Measurements from ENCODE around the gene POMP. TPM values are rescaled to one million over a fixed set of nuclear protein-coding genes. Genes with fewer than 3 reads are reported as not detected.

Gene POMP
- total RNA-seq, 1 experiment from 2014 or later: 92.2 TPM

GRCh38 chr13:28658796-28659620 lies at the start of gene POMP (continued):
- peak; percentile 22; the same call in 1 of the 2 replicates for TF ChIP-seq ELF4 (CRISPR knock-in tag; IDR thresholded peaks at IDR 0.05; ENCODE audit: low read depth)
- TF ChIP-seq, protein P1, sequence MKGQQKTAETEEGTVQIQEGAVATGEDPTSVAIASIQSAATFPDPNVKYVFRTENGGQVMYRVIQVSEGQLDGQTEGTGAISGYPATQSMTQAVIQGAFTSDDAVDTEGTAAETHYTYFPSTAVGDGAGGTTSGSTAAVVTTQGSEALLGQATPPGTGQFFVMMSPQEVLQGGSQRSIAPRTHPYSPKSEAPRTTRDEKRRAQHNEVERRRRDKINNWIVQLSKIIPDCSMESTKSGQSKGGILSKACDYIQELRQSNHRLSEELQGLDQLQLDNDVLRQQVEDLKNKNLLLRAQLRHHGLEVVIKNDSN (CRISPR knock-in tag; IDR thresholded peaks at IDR 0.05): peak; percentile 43; the same call in 1 of the 2 replicates
- TF ChIP-seq ZNF423 (CRISPR knock-in tag; IDR thresholded peaks at IDR 0.05): no peak
- no peak for TF ChIP-seq OVOL2 (CRISPR knock-in tag; IDR thresholded peaks at IDR 0.05; ENCODE audit: borderline replicate concordance)
- no peak; the same call in 1 of the 2 replicates for TF ChIP-seq CREB1 (CRISPR knock-in tag; IDR thresholded peaks at IDR 0.05)
- no peak for TF ChIP-seq EMX1 (CRISPR knock-in tag; IDR thresholded peaks at IDR 0.05)
- no peak for TF ChIP-seq ZNF219 (CRISPR knock-in tag; IDR thresholded peaks at IDR 0.05; ENCODE audit: borderline replicate concordance)
- TF ChIP-seq GABPB1 (CRISPR knock-in tag; IDR thresholded peaks at IDR 0.05): peak; percentile 81
- TF ChIP-seq, protein P2, sequence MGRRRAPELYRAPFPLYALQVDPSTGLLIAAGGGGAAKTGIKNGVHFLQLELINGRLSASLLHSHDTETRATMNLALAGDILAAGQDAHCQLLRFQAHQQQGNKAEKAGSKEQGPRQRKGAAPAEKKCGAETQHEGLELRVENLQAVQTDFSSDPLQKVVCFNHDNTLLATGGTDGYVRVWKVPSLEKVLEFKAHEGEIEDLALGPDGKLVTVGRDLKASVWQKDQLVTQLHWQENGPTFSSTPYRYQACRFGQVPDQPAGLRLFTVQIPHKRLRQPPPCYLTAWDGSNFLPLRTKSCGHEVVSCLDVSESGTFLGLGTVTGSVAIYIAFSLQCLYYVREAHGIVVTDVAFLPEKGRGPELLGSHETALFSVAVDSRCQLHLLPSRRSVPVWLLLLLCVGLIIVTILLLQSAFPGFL (CRISPR knock-in tag; IDR thresholded peaks at IDR 0.05; ENCODE audit: borderline replicate concordance): no peak
- TF ChIP-seq, protein P3, sequence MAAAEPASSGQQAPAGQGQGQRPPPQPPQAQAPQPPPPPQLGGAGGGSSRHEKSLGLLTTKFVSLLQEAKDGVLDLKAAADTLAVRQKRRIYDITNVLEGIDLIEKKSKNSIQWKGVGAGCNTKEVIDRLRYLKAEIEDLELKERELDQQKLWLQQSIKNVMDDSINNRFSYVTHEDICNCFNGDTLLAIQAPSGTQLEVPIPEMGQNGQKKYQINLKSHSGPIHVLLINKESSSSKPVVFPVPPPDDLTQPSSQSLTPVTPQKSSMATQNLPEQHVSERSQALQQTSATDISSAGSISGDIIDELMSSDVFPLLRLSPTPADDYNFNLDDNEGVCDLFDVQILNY (CRISPR knock-in tag; IDR thresholded peaks at IDR 0.05): 0 out of 2 replicates have a peak, but pooled peaks have one; percentile 35
- no peak for TF ChIP-seq NFATC4 (CRISPR knock-in tag; IDR thresholded peaks at IDR 0.05)
- no peak for TF ChIP-seq ZNF121 (CRISPR knock-in tag; IDR thresholded peaks at IDR 0.05)
- peak; percentile 69; the same call in 1 of the 2 replicates for TF ChIP-seq ESRRA (CRISPR knock-in tag; IDR thresholded peaks at IDR 0.05; ENCODE audit: borderline replicate concordance)
- no peak for TF ChIP-seq MYBL2 (CRISPR knock-in tag; IDR thresholded peaks at IDR 0.05)
- no peak for TF ChIP-seq MXD4 (CRISPR knock-in tag; IDR thresholded peaks at IDR 0.05; ENCODE audit: borderline replicate concordance)
- TF ChIP-seq, protein P4, sequence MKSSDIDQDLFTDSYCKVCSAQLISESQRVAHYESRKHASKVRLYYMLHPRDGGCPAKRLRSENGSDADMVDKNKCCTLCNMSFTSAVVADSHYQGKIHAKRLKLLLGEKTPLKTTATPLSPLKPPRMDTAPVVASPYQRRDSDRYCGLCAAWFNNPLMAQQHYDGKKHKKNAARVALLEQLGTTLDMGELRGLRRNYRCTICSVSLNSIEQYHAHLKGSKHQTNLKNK (CRISPR knock-in tag; IDR thresholded peaks at IDR 0.05): no peak
- TF ChIP-seq PRDM15 (CRISPR knock-in tag; IDR thresholded peaks at IDR 0.05): no peak
- no peak for TF ChIP-seq NR3C1 (CRISPR knock-in tag; conservative IDR thresholded peaks at IDR 0.05; ENCODE audit: low read depth)
- TF ChIP-seq HMGXB4 (CRISPR knock-in tag; IDR thresholded peaks at IDR 0.05): peak; percentile 81; the same call in 1 of the 2 replicates
- TF ChIP-seq CTCF (IDR thresholded peaks at IDR 0.05): no peak
- no peak for TF ChIP-seq AFF4 (CRISPR knock-in tag; IDR thresholded peaks at IDR 0.05; ENCODE audit: borderline replicate concordance)
- TF ChIP-seq, protein P5, sequence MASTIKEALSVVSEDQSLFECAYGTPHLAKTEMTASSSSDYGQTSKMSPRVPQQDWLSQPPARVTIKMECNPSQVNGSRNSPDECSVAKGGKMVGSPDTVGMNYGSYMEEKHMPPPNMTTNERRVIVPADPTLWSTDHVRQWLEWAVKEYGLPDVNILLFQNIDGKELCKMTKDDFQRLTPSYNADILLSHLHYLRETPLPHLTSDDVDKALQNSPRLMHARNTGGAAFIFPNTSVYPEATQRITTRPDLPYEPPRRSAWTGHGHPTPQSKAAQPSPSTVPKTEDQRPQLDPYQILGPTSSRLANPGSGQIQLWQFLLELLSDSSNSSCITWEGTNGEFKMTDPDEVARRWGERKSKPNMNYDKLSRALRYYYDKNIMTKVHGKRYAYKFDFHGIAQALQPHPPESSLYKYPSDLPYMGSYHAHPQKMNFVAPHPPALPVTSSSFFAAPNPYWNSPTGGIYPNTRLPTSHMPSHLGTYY (CRISPR knock-in tag; IDR thresholded peaks at IDR 0.05): no peak
